Mesendoderm (in vitro differentiated cells): ENCODE measurements around the gene WWC1.

Experiments
- DNase-seq: peaks from one replicate; pipeline ENCODE4 v3.0.0; 2013
- H2AK5ac ChIP-seq: 2 replicates; pipeline ENCODE4 v1.6.1; 2013; ENCODE audit warnings: low read length, inconsistent platforms
- H2BK120ac ChIP-seq: 2 replicates; pipeline ENCODE4 v1.6.1; 2013; ENCODE audit warnings: low read depth, mild to moderate bottlenecking, low read length, moderate library complexity, mixed read lengths
- H2BK15ac ChIP-seq: replicated peaks from 2 replicates; pipeline ENCODE4 v1.6.1; 2013; ENCODE audit warnings: low read depth, mild to moderate bottlenecking, moderate library complexity
- H2BK5ac ChIP-seq: 2 replicates; pipeline ENCODE4 v1.6.1; 2013; ENCODE audit warnings: low read length, inconsistent platforms
- H3K18ac ChIP-seq: 2 replicates; pipeline ENCODE4 v1.6.1; 2013; ENCODE audit warnings: mild to moderate bottlenecking, low read length, mixed read lengths
- H3K23ac ChIP-seq: one replicate; pipeline ENCODE4 v1.6.1; 2013; ENCODE audit warnings: low read length
- H3K27ac ChIP-seq: 2 replicates; pipeline ENCODE4 v1.5.1; 2013; ENCODE audit warnings: low read depth, mild to moderate bottlenecking, inconsistent platforms, low read length, moderate library complexity
- H3K27me3 ChIP-seq: 2 replicates; pipeline ENCODE4 v1.6.1; 2013; ENCODE audit warnings: low read length, control low read depth, mild to moderate bottlenecking, inconsistent platforms; ENCODE audit not compliant: insufficient read depth, poor library complexity
- H3K36me3 ChIP-seq: 2 replicates; pipeline ENCODE4 v1.6.1; 2013; ENCODE audit warnings: low read length, inconsistent platforms; ENCODE audit not compliant: control insufficient read depth, insufficient read depth
- H3K4ac ChIP-seq: one replicate; pipeline ENCODE4 v1.6.1; 2013; ENCODE audit warnings: low read depth, mild to moderate bottlenecking, low read length, moderate library complexity
- H3K4me1 ChIP-seq: 2 replicates; pipeline ENCODE4 v1.6.1; 2013; ENCODE audit warnings: low read depth, low read length, inconsistent platforms; ENCODE audit not compliant: control insufficient read depth
- H3K4me2 ChIP-seq: 2 replicates; pipeline ENCODE4 v1.6.1; 2013; ENCODE audit warnings: low read length
- H3K4me3 ChIP-seq: 2 replicates; pipeline ENCODE4 v1.5.1; 2013; ENCODE audit warnings: mild to moderate bottlenecking, low read length
- H3K56ac ChIP-seq: one replicate; pipeline ENCODE4 v1.6.1; 2013; ENCODE audit warnings: low read length
- H3K79me1 ChIP-seq: 2 replicates; pipeline ENCODE4 v1.6.1; 2013; ENCODE audit warnings: low read length, inconsistent platforms
- H3K79me2 ChIP-seq: 2 replicates; pipeline ENCODE4 v1.6.1; 2013; ENCODE audit warnings: mild to moderate bottlenecking, low read length; ENCODE audit not compliant: control insufficient read depth, insufficient read depth
- H3K9ac ChIP-seq: 2 replicates; pipeline ENCODE4 v1.6.1; 2013; ENCODE audit warnings: low read length, inconsistent platforms
- H4K5ac ChIP-seq: one replicate; pipeline ENCODE4 v1.6.1; 2013; ENCODE audit warnings: low read length
- H4K8ac ChIP-seq: one replicate; pipeline ENCODE4 v1.6.1; 2013; ENCODE audit warnings: low read depth, mild to moderate bottlenecking, control low read depth, low read length, moderate library complexity
- WGBS: extraction: QIAGEN DNeasy Blood & Tissue Kit; methylation state at CpG from one replicate; pipeline ENCODE4 v1.1.7; 2013; ENCODE audit warnings: low lambda C conversion rate, missing lambda C conversion rate; ENCODE audit not compliant: insufficient coverage; ENCODE audit errors: extremely low coverage; 5-methylcytosine and 5-hydroxymethylcytosine counted together

WWC1 gene

DNA sequence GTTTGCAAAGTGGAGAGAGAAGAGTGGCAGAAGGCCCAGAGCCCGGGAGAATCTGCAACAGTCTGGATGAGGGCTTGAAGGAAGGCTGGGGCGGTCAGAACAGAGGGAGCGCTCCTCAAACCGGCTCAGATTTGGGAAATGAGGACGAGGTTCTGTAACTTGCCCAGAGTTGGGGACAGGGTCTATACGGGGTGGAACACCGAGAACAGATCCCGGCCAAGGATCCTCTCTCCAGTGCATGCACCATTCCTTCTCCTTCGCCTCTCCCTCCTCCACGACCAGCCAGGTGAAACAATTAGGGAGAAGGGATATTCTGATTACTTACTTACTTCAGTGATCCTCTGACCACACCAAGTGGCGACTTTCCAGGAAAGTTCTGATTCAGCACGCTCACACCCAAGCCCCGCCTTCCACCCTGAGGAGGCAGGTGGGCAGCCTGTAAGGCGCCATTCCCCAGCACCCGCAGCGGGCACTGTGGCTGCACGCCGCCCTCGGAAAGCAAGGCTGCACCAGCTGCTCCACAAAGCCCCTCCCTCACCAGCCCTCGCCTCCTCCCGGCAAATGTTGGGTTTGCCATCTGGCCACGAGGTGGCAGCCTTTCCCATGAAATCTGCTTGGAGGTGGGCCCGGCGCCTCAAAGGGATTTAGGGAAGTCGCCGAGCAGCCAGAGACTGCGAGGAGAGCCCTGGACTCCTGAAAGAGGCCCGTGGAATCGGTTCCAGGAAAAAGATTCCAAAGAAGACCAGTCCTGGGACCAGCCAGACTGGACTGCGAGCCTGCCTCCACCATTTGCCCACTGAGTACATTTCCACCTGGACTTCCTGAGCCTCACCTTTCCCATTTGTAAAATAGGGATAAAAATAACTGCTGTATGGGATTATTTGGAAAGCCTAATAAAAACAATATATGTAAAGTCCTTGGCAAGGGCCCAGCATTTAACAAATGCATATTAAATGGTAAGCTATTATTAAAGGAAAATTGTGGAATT, 22.2 kb upstream of the WWC1 start:
- H3K4me3 ChIP-seq: no peak overlapping the region
- H3K4me1 ChIP-seq: peaks cover 9% of the 10 kb centered on the region
- H4K8ac ChIP-seq: no peak overlapping the region
- H2BK120ac ChIP-seq: no peak overlapping the region
- H3K27ac ChIP-seq: no peak overlapping the region
- H3K56ac ChIP-seq: peak overlapping the region; percentile 75
- H3K18ac ChIP-seq: no peak overlapping the region
- H3K4ac ChIP-seq: no peak overlapping the region
- no peaks in the 10 kb centered on the region for H3K36me3 ChIP-seq
- H3K79me1 ChIP-seq: no peaks in the 10 kb centered on the region
- DNase-seq: peak; percentile 96
- no peak overlapping the region for H4K5ac ChIP-seq
- H3K4me2 ChIP-seq: peak overlapping the region; percentile 65
- no peaks in the 10 kb centered on the region for H3K79me2 ChIP-seq
- H2AK5ac ChIP-seq: no peak overlapping the region
- no CpG with 5 or more reads among the region's 30 CpGs for WGBS
- no peak overlapping the region for H3K23ac ChIP-seq
- H3K9ac ChIP-seq: peak overlapping the region; percentile 53
- no peak overlapping the region for H2BK15ac ChIP-seq
- H3K27me3 ChIP-seq: no peaks in the 10 kb centered on the region
- no peak overlapping the region for H2BK5ac ChIP-seq

GRCh38 chr5:168269937-168270330, 21.5 kb upstream of the WWC1 start:
- H3K4ac ChIP-seq: no peak overlapping the region
- peak overlapping the region; percentile 2 for H3K9ac ChIP-seq
- WGBS: no CpG with 5 or more reads among the region's 3 CpGs
- no peak overlapping the region for H3K4me2 ChIP-seq
- H3K36me3 ChIP-seq: no peaks in the 10 kb centered on the region
- H3K27me3 ChIP-seq: no peaks in the 10 kb centered on the region
- no peak overlapping the region for H4K8ac ChIP-seq
- H3K56ac ChIP-seq: peak overlapping the region; percentile 71
- peaks cover 9% of the 10 kb centered on the region for H3K4me1 ChIP-seq
- no peak overlapping the region for H3K23ac ChIP-seq
- H2BK5ac ChIP-seq: peak overlapping the region; percentile 2
- no peak overlapping the region for H3K27ac ChIP-seq
- no peak overlapping the region for H2BK15ac ChIP-seq
- H2BK120ac ChIP-seq: no peak overlapping the region
- no peak overlapping the region for H3K4me3 ChIP-seq
- H3K18ac ChIP-seq: peak overlapping the region; percentile 25
- no peak overlapping the region for H4K5ac ChIP-seq
- H3K79me1 ChIP-seq: no peaks in the 10 kb centered on the region
- DNase-seq: peak; percentile 93
- no peak overlapping the region for H2AK5ac ChIP-seq
- H3K79me2 ChIP-seq: no peaks in the 10 kb centered on the region

- Histone ChIP-seq H3K27ac (no peak overlapping the region), H3K4me2 (no peak overlapping the region), H2BK5ac (no peak overlapping the region), H3K4me3 (no peak overlapping the region), H3K79me2 (no peaks in the 10 kb centered on the region), H3K79me1 (no peaks in the 10 kb centered on the region), H2BK15ac (no peak overlapping the region), H3K56ac (no peak overlapping the region), H3K4ac (no peak overlapping the region), H3K9ac (no peak overlapping the region), H2BK120ac (no peak overlapping the region), H4K8ac (no peak overlapping the region), H3K23ac (no peak overlapping the region), H4K5ac (no peak overlapping the region), H3K27me3 (no peaks in the 10 kb centered on the region), H3K18ac (no peak overlapping the region), H3K4me1 (peaks cover 9% of the 10 kb centered on the region), H3K36me3 (no peaks in the 10 kb centered on the region), H2AK5ac (no peak overlapping the region)
- DNase-seq: peak; percentile 89
- WGBS: no CpG with 5 or more reads among the region's 3 CpGs
Observed at GRCh38 chr5:168270476-168270875, 21.0 kb upstream of the WWC1 start.

DNA sequence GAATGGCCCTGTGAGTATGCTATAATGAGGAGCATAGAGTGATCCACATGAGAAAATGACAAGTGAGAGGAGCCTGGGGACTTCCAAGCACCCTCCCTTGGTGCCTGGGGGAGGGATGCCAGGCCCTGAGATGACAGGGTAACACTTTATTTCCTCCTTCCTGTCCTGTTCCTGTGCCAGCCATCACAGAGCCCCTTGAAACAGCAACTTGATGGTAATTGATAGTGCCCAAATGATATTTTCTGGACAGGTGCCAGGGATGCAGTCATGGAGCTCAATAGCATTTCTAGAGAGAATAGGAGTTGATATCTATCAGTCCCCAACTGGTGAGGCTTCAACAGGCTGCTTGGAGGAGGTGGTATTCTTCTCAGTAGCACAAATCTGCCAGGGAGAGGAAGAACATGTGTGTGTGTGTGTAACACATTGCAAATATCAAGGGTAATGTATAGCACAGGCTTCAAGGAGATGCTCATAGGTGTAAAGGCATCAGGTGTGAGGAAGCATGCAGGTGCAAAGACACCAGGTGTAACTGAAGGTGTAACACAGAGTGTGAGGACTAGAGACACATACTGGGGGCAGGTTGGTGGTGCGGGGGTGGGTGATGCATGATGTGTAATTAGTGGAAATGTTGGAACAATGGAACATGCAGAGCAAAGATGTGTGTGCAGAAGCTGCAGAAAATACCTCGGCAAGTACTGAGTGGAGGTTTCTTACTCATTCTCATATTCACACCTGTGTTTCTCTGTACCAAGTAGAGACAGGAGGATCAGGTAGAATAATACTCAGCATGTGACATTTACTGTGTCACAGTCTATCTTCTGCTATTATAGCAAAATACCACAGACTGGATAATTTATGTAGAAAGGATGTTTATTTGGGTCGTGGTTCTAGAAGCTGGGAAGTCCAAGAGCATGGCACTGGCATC, 18.1 kb upstream of the WWC1 start:
- Histone ChIP-seq H4K8ac (no peak overlapping the region), H3K4ac (no peak overlapping the region), H2BK5ac (no peak overlapping the region), H3K4me3 (no peak overlapping the region), H3K27ac (no peak overlapping the region), H3K18ac (no peak overlapping the region), H3K79me1 (no peaks in the 10 kb centered on the region), H3K27me3 (no peaks in the 10 kb centered on the region), H3K4me2 (no peak overlapping the region), H3K36me3 (no peaks in the 10 kb centered on the region), H2BK15ac (no peak overlapping the region), H2BK120ac (no peak overlapping the region), H3K9ac (no peak overlapping the region), H3K79me2 (no peaks in the 10 kb centered on the region), H3K23ac (no peak overlapping the region), H3K56ac (no peak overlapping the region), H3K4me1 (peaks cover 9% of the 10 kb centered on the region), H2AK5ac (no peak overlapping the region), H4K5ac (no peak overlapping the region)
- no peak for DNase-seq
- WGBS: no CpG with 5 or more reads among the region's 3 CpGs

GRCh38 chr5:168274406-168274805, 17.0 kb upstream of the WWC1 start:
- H3K23ac ChIP-seq: no peak overlapping the region
- no peak overlapping the region for H2AK5ac ChIP-seq
- no peak overlapping the region for H3K18ac ChIP-seq
- no peaks in the 10 kb centered on the region for H3K36me3 ChIP-seq
- no peak overlapping the region for H3K9ac ChIP-seq
- H2BK120ac ChIP-seq: no peak overlapping the region
- WGBS: no CpG with 5 or more reads among the region's 1 CpG
- H2BK15ac ChIP-seq: no peak overlapping the region
- no peak overlapping the region for H3K4me2 ChIP-seq
- no peaks in the 10 kb centered on the region for H3K79me2 ChIP-seq
- H2BK5ac ChIP-seq: no peak overlapping the region
- no peak overlapping the region for H3K4me3 ChIP-seq
- H3K27me3 ChIP-seq: no peaks in the 10 kb centered on the region
- no peak overlapping the region for H3K56ac ChIP-seq
- H4K5ac ChIP-seq: no peak overlapping the region
- DNase-seq: no peak
- no peak overlapping the region for H3K27ac ChIP-seq
- peaks cover 9% of the 10 kb centered on the region for H3K4me1 ChIP-seq
- no peaks in the 10 kb centered on the region for H3K79me1 ChIP-seq
- H3K4ac ChIP-seq: no peak overlapping the region
- no peak overlapping the region for H4K8ac ChIP-seq
